Esophagus muscularis mucosa (tissue), 4 donors: Measurements from ENCODE around the gene ANKS1B. TPM values are rescaled to one million over a fixed set of nuclear protein-coding genes. Genes with fewer than 3 reads are reported as not detected.

Experiments
- DNase-seq: peaks from one replicate; pipeline ENCODE4 v3.0.0-alpha.2; 2017; ENCODE audit errors: extremely low spot score
- H3K27ac ChIP-seq, 4 donors: fragments of 200-600 bp; sonication (generic); replicated peaks in 1 of 4; 1 replicate in 3 of 4; 2 replicates in 1 of 4; pipeline ENCODE4 v1.5.1; 2016 to 2019; ENCODE audit warnings: mild to moderate bottlenecking in 1 of 4
- H3K27me3 ChIP-seq, 4 donors: fragments of 200-600 bp; sonication (generic); one replicate each; pipeline versions ENCODE4 v1.5.1 to v1.6.0; 2016 to 2019
- H3K36me3 ChIP-seq, 4 donors: fragments of 200-600 bp; sonication (generic); one replicate each; pipeline ENCODE4 v1.5.1; 2016 to 2019
- H3K4me1 ChIP-seq, 4 donors: fragments of 200-600 bp; sonication (generic); one replicate each; pipeline ENCODE4 v1.5.1; 2016 to 2019
- H3K4me3 ChIP-seq, 4 donors: fragments of 200-600 bp; sonication (generic); 1 replicate in 2 of 4; 2 replicates in 2 of 4; pipeline ENCODE4 v1.5.1; 2016 to 2019; ENCODE audit warnings: mild to moderate bottlenecking in 4 of 4, moderate library complexity in 1 of 4
- H3K9me3 ChIP-seq, 4 donors: fragments of 200-600 bp; sonication (generic); 1 replicate in 3 of 4; 2 replicates in 1 of 4; pipeline ENCODE4 v1.5.1; 2016 to 2019
- CTCF ChIP-seq, 3 experiments: fragments of 200-600 bp in 2 of 3; fragments of 450-650 bp in 1 of 3; sonication (generic) in 2 of 3; IDR thresholded peaks; one replicate each; pipeline ENCODE4 v1.5.1; 2017 to 2019; ENCODE audit warnings: antibody characterized with exemption in 3 of 3, mild to moderate bottlenecking in 2 of 3, moderate library complexity in 1 of 3
- EP300 ChIP-seq: sonication (generic); formaldehyde crosslinking; IDR thresholded peaks from one replicate; pipeline ENCODE4 v1.6.1; 2017; ENCODE audit warnings: antibody characterized with exemption
- POLR2A ChIP-seq: fragments of 450-650 bp; IDR thresholded peaks from one replicate; pipeline ENCODE4 v1.6.1; 2017; ENCODE audit warnings: antibody characterized with exemption, moderate library complexity, mild to moderate bottlenecking, low read depth
- POLR2AphosphoS5 ChIP-seq, 2 donors: sonication (generic); formaldehyde crosslinking; IDR thresholded peaks; one replicate each; pipeline ENCODE4 v1.6.1; 2017; ENCODE audit warnings: antibody characterized with exemption in 2 of 2
- WGBS: methylation state at CpG from one replicate; pipeline ENCODE4 v1.1.5; 2018; 5-methylcytosine and 5-hydroxymethylcytosine counted together
- intact Hi-C: fragments of 100-400 bp; cut with DNase I; formaldehyde crosslinking; loops from one replicate; pipeline ENCODE4 v1.15.1; 2023
- total RNA-seq, 4 donors: library from RNA; depleted of rRNA; stranded (reverse); fragments of >200 nt; gene quantifications; one replicate each; pipeline versions ENCODE4 v1.1.0 to v1.2.1, GENCODE V29; 2016

ANKS1B gene
- total RNA-seq, 4 donors from 2014 or later = 20.4 to 28.7 (median 21.6) TPM

GRCh38 chr12:98868538-98868937 lies 1116.2 kb downstream of the ANKS1B start:
- Histone ChIP-seq H3K4me1 (no peaks in the 10 kb centered on the region), H3K4me3 (no peak overlapping the region), H3K27ac (no peak overlapping the region), H3K36me3 (no peaks in the 10 kb centered on the region), H3K9me3 (no peaks in the 10 kb centered on the region), H3K27me3 (no peaks in the 10 kb centered on the region)
- no peak for DNase-seq
- TF ChIP-seq POLR2A (no peak), CTCF (IDR thresholded peaks at IDR 0.05) (no peak), EP300 (no peak), POLR2AphosphoS5 (IDR thresholded peaks at IDR 0.05) (no peak)
- intact Hi-C loops = no loop called here
- 65% methylated on average over 4 of the region's 4 CpGs for WGBS

GRCh38 chr12:98868076-98868475 lies 1116.7 kb downstream of the ANKS1B start:
- no peak for DNase-seq
- intact Hi-C loops = no loop called here
- TF ChIP-seq POLR2A (no peak), POLR2AphosphoS5 (IDR thresholded peaks at IDR 0.05) (no peak), CTCF (IDR thresholded peaks at IDR 0.05) (no peak), EP300 (no peak)
- no peaks in the 10 kb centered on the region for H3K4me1 ChIP-seq
- WGBS = 61% methylated on average over 6 of the region's 6 CpGs
- no peak overlapping the region for H3K27ac ChIP-seq
- H3K36me3 ChIP-seq = no peaks in the 10 kb centered on the region
- no peaks in the 10 kb centered on the region for H3K9me3 ChIP-seq
- H3K27me3 ChIP-seq = no peaks in the 10 kb centered on the region
- no peak overlapping the region for H3K4me3 ChIP-seq

- no peaks in the 10 kb centered on the region for H3K36me3 ChIP-seq
- no peaks in the 10 kb centered on the region for H3K27me3 ChIP-seq
- H3K4me1 ChIP-seq = no peaks in the 10 kb centered on the region
- TF ChIP-seq EP300 (no peak), POLR2A (no peak), CTCF (IDR thresholded peaks at IDR 0.05) (no peak)
- intact Hi-C loops = no loop called here
- no peaks in the 10 kb centered on the region for H3K9me3 ChIP-seq
- no peak overlapping the region for H3K27ac ChIP-seq
- no peak overlapping the region for H3K4me3 ChIP-seq
- 36% methylated on average over 1 of the region's 1 CpG for WGBS
- DNase-seq = no peak
These were observed 1120.4 kb downstream of the ANKS1B start for GRCh38 chr12:98864363-98864762.

GRCh38 chr12:98863167-98863566 lies 1121.6 kb downstream of the ANKS1B start:
- TF ChIP-seq CTCF (IDR thresholded peaks at IDR 0.05) (no peak), POLR2AphosphoS5 (IDR thresholded peaks at IDR 0.05) (no peak), POLR2A (no peak)
- Histone ChIP-seq H3K4me3 (no peak overlapping the region), H3K36me3 (no peaks in the 10 kb centered on the region), H3K4me1 (no peaks in the 10 kb centered on the region), H3K9me3 (no peaks in the 10 kb centered on the region), H3K27me3 (no peaks in the 10 kb centered on the region), H3K27ac (no peak overlapping the region)
- no peak for DNase-seq
- intact Hi-C loops = no loop called here
- 80% methylated on average over 3 of the region's 3 CpGs for WGBS

- 75% methylated on average over 2 of the region's 2 CpGs for WGBS
- TF ChIP-seq POLR2A (no peak), POLR2AphosphoS5 (IDR thresholded peaks at IDR 0.05) (no peak), EP300 (no peak), CTCF (IDR thresholded peaks at IDR 0.05) (no peak)
- Histone ChIP-seq H3K4me1 (no peaks in the 10 kb centered on the region), H3K4me3 (no peak overlapping the region), H3K27me3 (no peaks in the 10 kb centered on the region), H3K36me3 (no peaks in the 10 kb centered on the region), H3K27ac (no peak overlapping the region), H3K9me3 (no peaks in the 10 kb centered on the region)
- DNase-seq = no peak
- intact Hi-C loops = no loop called here
These were observed 1123.5 kb downstream of the ANKS1B start for GRCh38 chr12:98861251-98861650.
